Stimulated activated CD8-positive, alpha-beta memory T cell treated with anti-CD3 and anti-CD28 coated beads, Interleukin-4, amount 100 ng/mL, for 48 hours (primary cell): Measurements from ENCODE around the gene FADS1.

Experiments used
- DNase-seq: peaks from one replicate; pipeline ENCODE4 v3.0.0-alpha.2; 2020

FADS1 gene

GRCh38 chr11:61816736-61817455, at the start of gene FADS1:
Gene FADS1, minus strand, starts transcription at chr11:61817003. Its CDS starts 74 bp downstream, at chr11:61816929.
- peak; percentile 90 for DNase-seq

DNA sequence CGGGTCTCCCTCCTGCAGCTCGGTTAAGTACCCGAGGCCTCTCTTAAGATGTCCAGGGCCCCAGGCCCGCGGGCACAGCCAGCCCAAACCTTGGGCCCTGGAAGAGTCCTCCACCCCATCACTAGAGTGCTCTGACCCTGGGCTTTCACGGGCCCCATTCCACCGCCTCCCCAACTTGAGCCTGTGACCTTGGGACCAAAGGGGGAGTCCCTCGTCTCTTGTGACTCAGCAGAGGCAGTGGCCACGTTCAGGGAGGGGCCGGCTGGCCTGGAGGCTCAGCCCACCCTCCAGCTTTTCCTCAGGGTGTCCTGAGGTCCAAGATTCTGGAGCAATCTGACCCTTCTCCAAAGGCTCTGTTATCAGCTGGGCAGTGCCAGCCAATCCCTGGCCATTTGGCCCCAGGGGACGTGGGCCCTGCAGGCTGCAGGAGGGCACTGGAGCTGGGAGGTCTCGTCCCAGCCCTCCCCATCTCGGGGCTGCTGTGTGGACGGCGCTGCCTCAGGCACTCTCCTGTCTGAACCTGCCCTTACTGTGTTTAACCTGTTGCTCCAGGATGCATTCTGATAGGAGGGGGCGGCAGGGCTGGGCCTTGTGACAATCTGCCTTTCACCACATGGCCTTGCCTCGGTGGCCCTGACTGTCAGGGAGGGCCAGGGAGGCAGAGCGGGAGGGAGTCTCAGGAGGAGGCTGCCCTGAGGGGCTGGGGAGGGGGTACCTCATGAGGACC, 49.6 kb upstream of the FADS1 start:
- DNase-seq: no peak

- no peak for DNase-seq
These were observed 48.3 kb upstream of the FADS1 start for GRCh38 chr11:61864814-61865775.

DNA sequence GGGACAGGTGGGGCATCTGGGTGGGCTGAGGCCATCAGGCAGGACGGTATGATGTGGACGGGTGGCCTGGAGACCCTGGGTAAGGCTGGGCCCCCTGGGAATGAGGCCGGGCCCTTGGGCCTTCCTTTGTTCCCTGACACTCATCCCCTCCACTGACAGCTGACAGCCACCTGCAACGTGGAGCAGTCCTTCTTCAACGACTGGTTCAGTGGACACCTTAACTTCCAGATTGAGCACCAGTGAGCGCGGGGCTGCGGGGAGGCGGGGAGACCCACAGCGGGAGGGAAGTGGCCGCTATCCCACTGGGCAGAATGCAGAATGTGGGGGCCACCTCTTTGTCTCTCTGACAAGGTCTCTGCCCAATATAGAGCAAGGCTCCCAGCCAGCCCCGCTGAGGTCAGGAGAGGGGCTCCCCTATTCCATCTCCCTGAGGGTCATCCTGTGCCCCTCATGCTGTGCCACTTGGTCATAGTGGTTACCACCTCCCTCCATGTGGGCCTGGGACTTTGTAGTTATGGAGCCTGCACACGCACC, 46.8 kb upstream of the FADS1 start:
- DNase-seq: no peak

DNA sequence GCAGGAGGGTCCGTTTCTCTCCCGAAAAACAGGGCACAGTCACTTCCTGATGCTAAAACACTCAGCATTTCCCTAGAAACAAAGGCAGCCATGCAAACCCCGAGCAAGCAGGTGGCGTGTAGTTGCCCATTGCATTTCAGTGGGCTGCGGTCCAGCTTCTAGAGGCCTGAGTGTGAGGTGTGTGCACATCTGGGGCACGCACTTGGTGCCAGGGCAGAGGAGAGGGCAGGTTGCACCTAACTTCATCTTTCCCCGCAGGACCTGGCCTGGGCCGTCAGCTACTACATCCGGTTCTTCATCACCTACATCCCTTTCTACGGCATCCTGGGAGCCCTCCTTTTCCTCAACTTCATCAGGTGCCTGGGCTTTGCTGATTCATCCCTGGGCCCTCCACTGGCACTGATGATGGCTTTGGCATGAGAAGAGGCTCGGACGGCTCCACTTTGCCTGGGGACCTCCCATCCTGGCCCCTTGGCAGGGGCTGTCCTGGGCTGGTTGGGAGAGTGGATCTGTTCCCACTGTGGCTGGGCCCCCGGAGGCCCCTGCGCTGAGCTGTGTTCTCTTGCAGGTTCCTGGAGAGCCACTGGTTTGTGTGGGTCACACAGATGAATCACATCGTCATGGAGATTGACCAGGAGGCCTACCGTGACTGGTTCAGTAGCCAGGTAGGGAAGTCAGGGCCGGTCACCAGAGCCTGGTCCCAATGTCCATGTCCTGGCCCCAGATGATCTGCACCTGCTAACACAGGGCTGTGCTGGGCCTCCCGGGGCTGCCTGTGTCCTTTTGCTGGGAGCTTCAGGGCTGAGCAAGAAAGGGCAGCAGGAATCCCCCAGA, 46.1 kb upstream of the FADS1 start:
- no peak for DNase-seq

DNA sequence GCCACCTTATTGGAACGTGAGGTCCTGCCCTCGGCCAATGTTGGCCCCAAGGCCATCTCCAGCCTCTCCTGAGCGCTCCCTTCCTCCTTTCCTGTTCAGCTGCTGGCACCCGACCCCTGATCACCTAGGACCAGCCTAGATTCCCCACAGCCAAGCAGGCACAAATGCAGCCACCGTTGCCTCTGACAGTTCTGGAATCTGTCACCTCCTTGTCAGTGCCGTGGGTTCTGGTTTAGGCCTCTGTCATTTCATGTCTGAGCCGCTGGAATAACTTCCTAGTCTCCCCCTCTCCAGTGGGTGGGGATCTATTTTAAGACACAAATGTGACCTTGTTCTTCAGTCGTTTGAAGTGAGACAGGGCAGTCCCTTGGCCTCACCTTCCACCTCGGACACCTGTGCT, 44.8 kb upstream of the FADS1 start:
- DNase-seq: no peak

DNA sequence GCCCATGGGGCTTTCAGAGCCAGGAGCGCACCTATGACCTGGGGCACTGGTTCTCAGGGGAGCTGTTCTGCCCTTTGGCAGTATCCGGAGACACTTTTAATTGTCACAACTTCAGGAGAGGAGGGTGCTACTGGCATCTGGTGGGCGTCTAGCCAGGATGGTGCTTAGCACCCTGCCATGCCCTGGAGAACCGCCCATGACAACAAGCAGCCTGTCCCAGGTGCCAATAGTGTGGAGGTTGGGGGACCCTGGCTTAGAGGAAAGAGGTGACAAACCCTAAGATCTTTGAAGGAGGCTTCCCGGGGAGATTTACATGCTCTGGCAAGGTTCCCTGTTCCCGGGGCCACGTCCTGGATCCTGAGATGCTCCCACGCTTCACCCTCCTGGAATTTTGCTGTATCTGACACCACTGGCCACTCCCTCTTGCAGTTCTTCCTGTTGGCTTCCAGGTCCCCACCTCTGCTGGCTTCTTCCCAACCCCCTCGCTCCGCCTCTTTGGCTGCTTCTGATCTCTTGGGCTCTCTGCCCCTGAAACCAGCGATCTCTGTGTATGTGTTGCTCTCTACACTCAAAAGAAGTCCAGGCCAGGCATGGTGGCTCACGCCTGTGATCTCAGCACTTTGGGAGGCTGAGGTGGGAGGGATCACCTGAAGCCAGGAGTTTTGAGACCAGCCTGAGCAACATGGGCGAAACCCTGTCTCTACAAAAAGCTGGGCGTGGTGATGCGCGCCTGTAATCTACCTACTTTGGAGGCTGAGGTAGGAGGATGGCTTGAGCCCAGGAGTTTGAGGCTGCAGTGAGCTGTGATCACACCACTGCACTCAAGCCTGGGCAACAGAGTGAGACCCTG, 43.5 kb upstream of the FADS1 start:
- DNase-seq: no peak

DNA sequence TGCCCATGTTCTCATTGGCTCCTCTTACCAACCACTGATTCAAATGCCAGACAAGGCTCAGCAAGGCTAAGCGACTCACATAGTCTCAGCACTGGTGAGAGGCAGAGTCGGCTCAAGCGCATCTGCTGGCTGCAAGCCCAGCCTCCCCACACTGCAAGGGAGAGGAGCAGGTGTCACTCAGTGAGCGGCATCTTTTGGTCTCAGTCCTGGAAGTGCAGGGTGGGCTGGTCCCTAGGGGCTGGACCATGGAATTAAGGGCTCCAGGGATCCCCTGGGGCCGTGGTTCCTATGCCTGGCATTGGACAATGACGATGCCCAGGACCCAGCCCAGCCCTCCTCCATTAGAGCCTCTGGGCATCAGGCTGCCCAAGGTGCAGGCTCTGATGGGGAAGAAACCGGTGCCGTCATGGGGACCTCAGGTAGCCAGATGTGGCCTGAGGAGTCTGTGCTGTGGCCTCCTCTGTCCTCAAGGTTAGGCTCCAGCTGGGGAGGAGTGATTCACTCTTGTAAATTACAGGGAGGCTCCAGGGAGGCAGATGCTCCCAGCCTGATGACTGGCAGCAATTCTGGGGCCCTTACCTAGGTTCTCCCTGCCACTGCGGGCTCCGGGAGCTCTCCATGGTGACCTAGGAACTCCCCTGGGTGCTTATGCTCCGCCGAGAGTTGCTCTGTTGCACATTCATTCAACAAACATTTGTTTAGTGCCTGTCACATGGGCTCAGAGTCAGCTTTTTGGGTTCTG, 39.3 kb upstream of the FADS1 start:
- no peak for DNase-seq

DNA sequence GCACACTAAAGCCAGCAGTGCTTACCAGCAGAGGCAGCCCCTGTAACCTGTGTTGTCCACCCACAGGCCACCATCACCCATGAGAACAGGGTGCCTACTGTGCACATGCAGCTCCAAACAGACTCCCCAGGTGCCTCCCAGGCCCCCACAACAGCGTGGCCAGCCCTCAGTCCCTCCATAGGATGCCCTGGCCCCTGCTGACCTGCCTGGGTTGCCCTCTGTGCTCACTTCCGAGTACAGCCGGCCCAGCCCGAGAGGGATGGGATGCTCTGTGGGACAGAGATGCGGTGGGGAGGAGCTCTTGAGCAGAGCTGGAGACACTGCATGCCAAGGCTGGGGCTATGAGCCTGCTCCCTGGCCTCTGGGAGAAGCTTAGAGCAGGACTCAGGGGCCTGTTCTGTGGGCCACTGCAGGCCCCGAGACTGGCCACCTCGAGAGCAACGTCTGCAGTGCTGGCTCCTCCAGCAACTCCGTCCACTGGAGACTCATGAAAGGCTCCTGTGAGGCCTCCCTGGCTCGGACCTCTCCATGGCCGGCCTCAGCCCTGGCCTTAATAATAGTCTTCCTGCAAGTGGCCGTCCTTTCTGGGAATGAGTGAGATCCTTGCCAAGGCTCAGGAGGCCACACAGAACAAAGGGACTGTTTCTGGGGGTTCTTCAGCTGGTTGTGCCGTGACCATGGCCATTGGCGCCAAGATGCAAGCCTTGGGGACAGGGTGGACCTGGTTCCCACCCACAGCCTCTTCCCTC, 38.3 kb upstream of the FADS1 start:
- no peak for DNase-seq

DNA sequence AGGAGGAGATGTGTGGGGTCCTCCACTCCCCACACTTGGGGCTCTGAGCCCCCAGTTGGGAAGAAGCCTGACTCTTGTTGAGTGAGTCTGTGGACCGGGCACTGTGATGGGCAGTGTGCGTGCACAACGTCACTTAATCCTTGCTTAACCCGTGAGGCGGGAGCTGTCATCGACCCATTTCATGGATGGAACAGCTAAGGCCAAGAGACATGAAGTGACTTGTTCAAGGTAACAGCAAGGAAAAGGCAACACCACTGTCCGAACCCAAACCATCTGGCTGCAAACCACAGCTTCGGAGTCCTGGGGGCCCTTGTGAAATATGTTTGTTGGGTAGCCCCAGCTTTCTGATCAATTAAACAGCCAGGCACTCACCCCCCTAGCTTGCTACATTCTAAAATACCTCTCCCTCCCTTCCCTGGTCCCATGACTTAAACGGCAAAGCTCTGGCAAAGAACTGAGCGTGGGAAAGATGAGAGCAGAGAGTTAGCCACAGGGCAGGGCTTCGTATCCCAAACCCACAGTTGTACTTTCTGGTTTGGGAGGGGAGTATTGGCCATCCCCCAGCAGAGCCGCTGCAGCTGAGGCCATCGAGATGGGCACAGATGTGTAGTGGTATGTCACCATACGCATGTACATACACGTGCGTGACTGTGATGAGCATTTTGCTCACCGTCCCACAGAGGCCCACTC, 37.5 kb upstream of the FADS1 start:
- DNase-seq: no peak

DNA sequence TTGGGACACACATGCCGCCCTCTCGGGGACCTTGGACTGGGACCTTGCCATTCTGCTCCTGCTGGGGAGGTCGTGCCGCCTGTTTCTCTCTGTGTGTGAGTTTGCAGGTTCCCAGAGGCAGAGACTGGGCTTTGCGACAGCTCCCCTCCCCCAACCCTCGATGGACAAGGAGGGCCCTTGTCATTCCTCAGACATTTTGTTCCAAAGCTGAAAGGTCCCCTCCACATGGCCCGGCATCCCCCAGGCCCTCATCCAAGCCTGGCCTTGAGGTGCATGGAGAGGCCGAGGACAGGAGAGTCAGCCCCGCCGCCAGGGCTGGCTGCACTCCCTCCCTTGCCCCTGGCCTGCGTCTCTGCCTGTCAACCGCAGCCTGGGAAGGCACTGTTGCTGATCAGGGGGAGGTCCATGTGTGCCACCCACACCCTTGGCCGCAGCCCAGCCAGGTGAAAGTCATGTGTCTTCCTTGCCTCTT, 36.9 kb upstream of the FADS1 start:
- no peak for DNase-seq

DNA sequence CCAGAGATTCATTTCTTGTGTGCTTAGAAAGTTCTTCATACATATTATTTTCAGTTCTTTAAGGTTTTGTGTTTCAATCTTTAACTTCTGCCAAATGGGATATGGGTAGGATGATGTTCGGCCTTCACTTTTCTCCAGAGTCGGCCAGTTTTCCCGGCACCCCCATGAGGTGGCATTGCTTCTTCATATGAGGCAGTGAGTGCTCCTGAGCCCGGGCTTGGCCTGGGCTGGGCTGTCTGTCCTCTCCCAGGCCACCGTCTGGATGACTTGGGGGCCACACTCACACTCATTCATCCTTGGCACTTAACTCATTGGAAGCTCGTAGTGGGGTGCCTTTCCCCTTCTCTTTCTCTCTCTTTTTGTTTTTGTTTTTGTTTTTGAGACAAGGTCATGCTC, 35.1 kb upstream of the FADS1 start:
- DNase-seq: no peak

GRCh38 chr11:61851113-61851899, 34.5 kb upstream of the FADS1 start:
- DNase-seq: no peak

DNA sequence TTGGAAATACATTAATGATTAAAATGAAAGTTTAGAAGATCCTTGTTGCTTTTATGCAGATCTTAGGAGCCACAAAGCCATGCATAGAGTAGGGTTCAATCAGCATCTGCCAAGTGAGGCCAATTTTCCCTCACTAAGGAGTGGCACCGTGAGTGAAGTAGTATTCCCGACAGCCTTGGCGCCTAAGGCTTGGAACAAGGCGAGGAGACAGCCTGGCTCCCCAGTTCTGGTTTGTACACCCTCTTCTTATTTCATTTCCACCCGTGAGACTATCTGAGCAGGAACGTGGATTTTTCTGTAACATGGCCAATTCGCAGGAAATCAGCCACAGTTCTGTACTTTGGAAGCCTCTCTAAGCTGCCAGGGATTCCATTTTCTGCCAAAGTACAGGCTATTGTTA, 33.9 kb upstream of the FADS1 start:
- DNase-seq: no peak

- no peak for DNase-seq
These were observed 31.8 kb upstream of the FADS1 start for GRCh38 chr11:61848631-61849030.

GRCh38 chr11:61847914-61848581, 31.2 kb upstream of the FADS1 start:
- DNase-seq: no peak

DNA sequence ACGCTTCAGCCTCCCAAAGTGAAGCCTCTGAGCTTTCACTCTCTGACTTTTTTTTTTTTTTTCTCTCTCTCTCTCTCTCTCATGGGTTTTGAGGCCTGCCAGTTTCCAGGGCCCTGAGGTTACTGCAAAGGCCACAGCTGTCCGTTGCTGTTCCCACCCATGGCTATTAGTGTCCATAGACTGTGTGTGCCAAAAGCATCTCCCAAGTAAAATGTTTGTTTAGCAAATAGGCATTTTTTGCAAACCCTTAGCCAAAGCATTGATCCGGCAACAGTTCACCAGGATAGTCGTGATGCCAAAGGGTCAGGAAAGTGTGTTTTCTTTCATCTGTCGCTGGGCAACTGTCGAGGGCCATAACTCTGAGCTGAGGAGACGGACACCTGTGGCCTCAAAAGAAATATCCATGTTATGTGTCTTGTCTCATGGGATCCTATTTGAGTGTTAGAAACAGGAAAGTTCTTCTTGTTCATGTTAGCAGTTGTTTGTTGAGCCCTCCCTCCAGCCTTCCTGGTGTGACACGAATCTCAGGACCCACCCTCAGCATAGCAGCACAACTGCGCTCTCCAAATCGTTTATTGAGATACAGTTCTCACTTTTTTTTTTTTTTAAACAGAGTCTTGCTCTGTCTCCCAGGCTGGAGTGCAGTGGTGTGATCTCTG, 29.7 kb upstream of the FADS1 start:
- no peak for DNase-seq
